ENCODE results near the gene SPOCK2. TPM values are rescaled to one million over a fixed set of nuclear protein-coding genes. Genes with fewer than 3 reads are reported as not detected.

SPOCK2 gene
- total RNA-seq, 4 donors from 2014 or later = 3.4 to 6.7 (median 5.3) TPM

- no peaks in the 10 kb centered on the region for H3K36me3 ChIP-seq
- H3K9me3 ChIP-seq = no peaks in the 10 kb centered on the region
- H3K27ac ChIP-seq = peak overlapping the region in 3 of 4 donors; percentile 3 to 86 (median 13)
- peaks cover 66 to 69% of the 10 kb centered on the region in 2 donors for H3K4me1 ChIP-seq
- DNase-seq (no peak), ATAC-seq (no peak)
- intact Hi-C loops (cut with DNase I; ENCODE audit: low total_unique reads) (no loop called here), in situ Hi-C loops (cut with MboI; ENCODE audit: low sequenced_read_pairs in 4 of 4) (no loop called here)
- TF ChIP-seq POLR2A (IDR thresholded peaks at IDR 0.05) = no peak
- no peak for TF ChIP-seq CTCF (IDR thresholded peaks at IDR 0.05 in 4 of 5, conservative IDR thresholded peaks at IDR 0.05 in 1 of 5)
- H3K27me3 ChIP-seq = no peaks in the 10 kb centered on the region
- no peak overlapping the region for H3K4me3 ChIP-seq
Observed at GRCh38 chr10:72014785-72015480, 73.4 kb downstream of the SPOCK2 start.

- H3K9me3 ChIP-seq = no peaks in the 10 kb centered on the region
- peak overlapping the region; percentile 3 to 86 (median 25) for H3K27ac ChIP-seq
- DNase-seq (no peak), ATAC-seq (no peak)
- TF ChIP-seq CTCF (IDR thresholded peaks at IDR 0.05 in 4 of 5, conservative IDR thresholded peaks at IDR 0.05 in 1 of 5) (no peak), POLR2A (IDR thresholded peaks at IDR 0.05) (no peak)
- no peaks in the 10 kb centered on the region for H3K36me3 ChIP-seq
- no peak overlapping the region for H3K4me3 ChIP-seq
- no peaks in the 10 kb centered on the region for H3K27me3 ChIP-seq
- peaks cover 73 to 76% of the 10 kb centered on the region in 2 donors for H3K4me1 ChIP-seq
- intact Hi-C loops (cut with DNase I; ENCODE audit: low total_unique reads) (no loop called here), in situ Hi-C loops (cut with MboI; ENCODE audit: low sequenced_read_pairs in 4 of 4) (no loop called here)
Observed at GRCh38 chr10:72014197-72014596, 74.2 kb downstream of the SPOCK2 start.

GRCh38 chr10:72013202-72013945 lies 75.0 kb downstream of the SPOCK2 start:
- Histone ChIP-seq H3K4me1 (peaks cover 82 to 85% of the 10 kb centered on the region in 2 donors), H3K4me3 (no peak overlapping the region), H3K27me3 (no peaks in the 10 kb centered on the region), H3K9me3 (no peaks in the 10 kb centered on the region), H3K36me3 (peaks cover 0 to 4% of the 10 kb centered on the region in 2 donors), H3K27ac (peak overlapping the region; percentile 3 to 86 (median 25))
- intact Hi-C loops (cut with DNase I; ENCODE audit: low total_unique reads) (no loop called here), in situ Hi-C loops (cut with MboI; ENCODE audit: low sequenced_read_pairs in 4 of 4) (no loop called here)
- ATAC-seq = no peak
- no peak for DNase-seq
- no peak for TF ChIP-seq CTCF (IDR thresholded peaks at IDR 0.05 in 4 of 5, conservative IDR thresholded peaks at IDR 0.05 in 1 of 5)
- no peak for TF ChIP-seq POLR2A (IDR thresholded peaks at IDR 0.05)

- no peaks in the 10 kb centered on the region for H3K9me3 ChIP-seq
- TF ChIP-seq POLR2A (IDR thresholded peaks at IDR 0.05) = no peak
- TF ChIP-seq CTCF (IDR thresholded peaks at IDR 0.05 in 4 of 5, conservative IDR thresholded peaks at IDR 0.05 in 1 of 5) = no peak
- intact Hi-C loops (cut with DNase I; ENCODE audit: low total_unique reads) (no loop called here), in situ Hi-C loops (cut with MboI; ENCODE audit: low sequenced_read_pairs in 4 of 4) (no loop called here)
- H3K4me1 ChIP-seq = peaks cover 82 to 83% of the 10 kb centered on the region in 2 donors
- DNase-seq (no peak), ATAC-seq (no peak)
- no peaks in the 10 kb centered on the region for H3K27me3 ChIP-seq
- H3K4me3 ChIP-seq = no peak overlapping the region
- peaks cover 0 to 9% of the 10 kb centered on the region in 2 donors for H3K36me3 ChIP-seq
- H3K27ac ChIP-seq = peak overlapping the region in 3 of 4 donors; percentile 37 to 92 (median 86)
Observed at GRCh38 chr10:72012796-72013195, 75.6 kb downstream of the SPOCK2 start.

Data from gastrocnemius medialis (tissue), 4 donors.